ENCODE measurements around the gene AGFG2.

The AGFG2 gene

GRCh38 chr7:100543586-100543985, 4.6 kb downstream of the AGFG2 start:
- CTCF ChIA-PET: interaction anchor here (0.8 to 22.1 kb wide), 6 partner anchors 17 to 307 kb away, joined by 3 to 396 read pairs (median 4); partner anchors contain the start of gene NYAP1
- POLR2A ChIA-PET: interaction anchor here (0.5 kb wide), 1 partner anchor 16 kb away, joined by 3 read pairs; no protein-coding TSS in a partner anchor
- TF ChIP-seq, protein P1, sequence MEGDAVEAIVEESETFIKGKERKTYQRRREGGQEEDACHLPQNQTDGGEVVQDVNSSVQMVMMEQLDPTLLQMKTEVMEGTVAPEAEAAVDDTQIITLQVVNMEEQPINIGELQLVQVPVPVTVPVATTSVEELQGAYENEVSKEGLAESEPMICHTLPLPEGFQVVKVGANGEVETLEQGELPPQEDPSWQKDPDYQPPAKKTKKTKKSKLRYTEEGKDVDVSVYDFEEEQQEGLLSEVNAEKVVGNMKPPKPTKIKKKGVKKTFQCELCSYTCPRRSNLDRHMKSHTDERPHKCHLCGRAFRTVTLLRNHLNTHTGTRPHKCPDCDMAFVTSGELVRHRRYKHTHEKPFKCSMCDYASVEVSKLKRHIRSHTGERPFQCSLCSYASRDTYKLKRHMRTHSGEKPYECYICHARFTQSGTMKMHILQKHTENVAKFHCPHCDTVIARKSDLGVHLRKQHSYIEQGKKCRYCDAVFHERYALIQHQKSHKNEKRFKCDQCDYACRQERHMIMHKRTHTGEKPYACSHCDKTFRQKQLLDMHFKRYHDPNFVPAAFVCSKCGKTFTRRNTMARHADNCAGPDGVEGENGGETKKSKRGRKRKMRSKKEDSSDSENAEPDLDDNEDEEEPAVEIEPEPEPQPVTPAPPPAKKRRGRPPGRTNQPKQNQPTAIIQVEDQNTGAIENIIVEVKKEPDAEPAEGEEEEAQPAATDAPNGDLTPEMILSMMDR (IDR thresholded peaks at IDR 0.05; ENCODE audit: insufficient read depth, low read length, missing control alignments): no peak
- H3K4me3 ChIP-seq (ENCODE audit: low read depth, low read length): no peak overlapping the region
- DNase-seq (ENCODE audit: low read depth, low spot score): no peak

DNA sequence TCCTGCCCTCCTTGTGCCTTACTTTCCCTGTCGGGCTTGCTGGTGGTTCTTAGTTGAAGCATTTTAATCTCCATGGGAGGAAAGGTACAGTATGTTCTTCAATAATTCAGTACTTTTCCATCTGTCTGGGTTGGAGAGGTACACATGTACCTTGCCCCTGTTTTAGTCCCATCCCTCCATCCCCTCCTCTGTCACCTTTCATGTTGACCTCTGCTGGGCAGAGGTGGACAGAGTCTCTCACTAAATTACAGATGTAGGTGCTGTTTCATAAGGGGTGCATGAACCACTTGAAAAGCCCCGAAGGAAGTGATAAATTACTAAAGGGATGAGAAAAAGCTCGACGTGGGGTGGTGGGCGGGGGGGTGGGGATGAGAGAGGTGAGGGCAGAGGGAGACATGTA, 5.4 kb downstream of the AGFG2 start:
- H3K4me3 ChIP-seq (ENCODE audit: low read depth, low read length): no peak overlapping the region
- ChIA-PET POLR2A (interaction anchor here (1.0 kb wide), 1 partner anchor 12 kb away, joined by 3 read pairs; no protein-coding TSS in a partner anchor), CTCF (interaction anchor here (1.1 to 22.1 kb wide), 7 partner anchors 17 to 306 kb away, joined by 3 to 396 read pairs (median 4); partner anchors contain the start of gene NYAP1)
- DNase-seq (ENCODE audit: low read depth, low spot score): no peak
- TF ChIP-seq, protein P1 (IDR thresholded peaks at IDR 0.05; ENCODE audit: insufficient read depth, low read length, missing control alignments): no peak

GRCh38 chr7:100544967-100545359, 6.0 kb downstream of the AGFG2 start:
- TF ChIP-seq, protein P1 (IDR thresholded peaks at IDR 0.05; ENCODE audit: insufficient read depth, low read length, missing control alignments): no peak
- no peak overlapping the region for H3K4me3 ChIP-seq (ENCODE audit: low read depth, low read length)
- POLR2A ChIA-PET: interaction anchor here (1.0 kb wide), 2 partner anchors 12 to 41 kb away, joined by 3 to 6 read pairs; partner anchors contain the start of genes FBXO24 and LRCH4
- CTCF ChIA-PET: interaction anchor here (1.1 to 22.1 kb wide), 8 partner anchors 16 to 306 kb away, joined by 3 to 396 read pairs (median 4); partner anchors contain the start of gene NYAP1
- DNase-seq (ENCODE audit: low read depth, low spot score): no peak

DNA sequence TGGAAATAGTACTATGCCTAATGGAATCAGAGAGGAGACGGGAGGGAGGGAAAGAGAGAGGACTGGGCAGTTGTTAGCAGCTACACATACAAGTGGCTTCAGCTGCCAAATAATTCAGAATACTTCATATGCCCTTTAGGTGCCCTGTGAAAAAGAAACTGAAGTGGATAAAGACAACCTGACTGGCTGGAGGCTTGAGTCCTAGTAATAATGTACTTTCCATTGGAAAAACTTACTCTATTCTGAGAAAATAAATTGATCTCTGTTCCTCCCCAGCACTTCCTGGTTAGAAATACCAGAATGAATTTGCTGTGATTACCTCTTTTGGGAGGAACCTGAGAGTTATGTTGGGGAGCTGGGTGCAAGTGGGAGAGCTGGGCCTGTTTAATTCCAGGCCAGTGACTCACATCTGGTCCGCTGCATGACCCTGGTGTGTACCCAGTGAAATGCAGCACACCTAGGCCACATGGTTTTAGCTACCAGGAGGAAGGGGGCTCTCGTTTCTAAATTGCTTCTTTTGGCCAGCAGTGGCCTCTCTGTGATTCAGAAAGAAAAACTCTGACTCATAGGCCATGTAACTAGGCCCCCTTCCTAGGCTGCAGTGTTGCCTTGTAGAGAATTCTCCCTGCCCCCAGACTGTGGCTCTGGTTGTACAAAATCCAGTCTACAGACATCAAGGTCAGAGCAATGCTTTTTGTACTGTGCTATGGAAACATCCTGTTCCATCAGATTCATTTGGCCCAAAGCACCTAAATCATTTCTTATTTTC, 6.5 kb downstream of the AGFG2 start:
- no peak overlapping the region; the same call in 1 of the 2 replicates for H3K4me3 ChIP-seq (ENCODE audit: low read depth, low read length)

DNA sequence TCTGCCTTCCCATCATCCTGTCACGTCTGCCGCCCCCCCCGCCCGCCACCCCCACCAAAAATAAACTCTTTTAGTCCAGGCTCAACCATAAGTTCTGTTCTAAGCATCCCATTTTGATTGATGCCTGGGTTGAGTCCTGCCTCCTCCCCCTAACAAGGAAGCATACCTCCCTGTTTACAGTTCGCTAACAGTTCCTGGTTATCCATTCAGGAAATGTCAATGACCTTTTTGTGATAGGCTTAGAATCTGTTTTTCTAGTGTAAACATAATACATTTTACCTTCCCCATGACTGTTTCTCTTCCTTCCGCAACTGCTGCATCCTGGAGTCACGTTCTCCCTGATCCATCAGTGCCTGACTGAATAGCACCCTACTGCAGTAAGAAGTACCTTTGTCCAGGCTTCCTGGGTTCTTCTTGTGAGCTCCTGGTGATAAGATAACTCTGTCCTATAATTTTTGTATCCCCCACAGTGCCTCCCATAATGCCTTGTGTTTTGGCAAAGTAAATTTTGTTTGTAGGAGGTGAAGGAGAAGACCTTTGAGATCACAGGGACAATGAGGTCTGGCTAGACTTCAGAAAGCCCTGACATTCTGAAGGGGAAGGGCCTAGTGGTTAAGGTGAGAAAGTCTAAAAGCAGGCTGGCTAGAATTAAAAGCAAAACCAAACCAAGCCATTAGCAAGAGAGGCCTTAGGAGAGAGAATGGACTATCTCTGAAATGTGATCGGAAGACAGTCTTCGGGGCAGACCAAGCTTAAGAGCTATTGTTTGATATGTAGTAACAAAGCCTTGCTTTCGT, 7.3 kb downstream of the AGFG2 start:
- CTCF ChIA-PET: interaction anchor here (0.7 to 22.1 kb wide), 7 partner anchors 15 to 159 kb away, joined by 3 to 396 read pairs (median 4); partner anchors contain the start of genes FBXO24, LRCH4, NYAP1 and POP7
- no peak overlapping the region for H3K4me3 ChIP-seq (ENCODE audit: low read depth, low read length)
- POLR2A ChIA-PET: interaction anchor here (0.6 to 1.0 kb wide), 2 partner anchors 40 to 134 kb away, joined by 3 to 6 read pairs; partner anchors contain the start of genes FBXO24 and LRCH4
- no peak for DNase-seq (ENCODE audit: low read depth, low spot score)
- TF ChIP-seq, protein P1 (IDR thresholded peaks at IDR 0.05; ENCODE audit: insufficient read depth, low read length, missing control alignments): no peak

More for the DNA sequence above, 6.5 kb downstream of the AGFG2 start:
- POLR2A ChIA-PET: interaction anchor here (1.0 kb wide), 1 partner anchor 41 kb away, joined by 6 read pairs; the partner anchor contains the start of genes FBXO24 and LRCH4
- TF ChIP-seq, protein P1 (IDR thresholded peaks at IDR 0.05; ENCODE audit: insufficient read depth, low read length, missing control alignments): no peak
- CTCF ChIA-PET: interaction anchor here (1.1 to 22.1 kb wide), 6 partner anchors 16 to 160 kb away, joined by 3 to 396 read pairs (median 20); partner anchors contain the start of gene NYAP1
- peak; percentile 41 for DNase-seq (ENCODE audit: low read depth, low spot score)
